ENCODE results near the gene ADGRV1.

ADGRV1 gene

DNA sequence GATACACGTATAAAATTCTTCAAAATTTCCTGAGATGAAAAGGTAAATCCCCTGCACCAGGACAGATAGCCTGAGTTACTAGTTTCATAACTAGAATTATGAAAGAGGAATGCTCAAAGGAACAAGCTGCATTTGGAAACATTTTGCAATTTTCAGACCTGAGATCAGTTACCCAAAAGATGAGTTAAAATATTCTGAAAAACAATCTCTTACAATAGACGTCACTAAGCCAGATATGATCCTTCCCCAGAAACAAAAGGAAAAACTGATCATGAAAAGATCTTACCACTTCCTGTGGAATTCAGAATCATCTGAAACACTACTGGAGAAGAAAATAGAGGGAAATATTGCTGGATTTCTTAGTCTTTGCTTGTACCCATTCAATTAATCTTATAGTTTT, 619.9 kb downstream of the ADGRV1 start:
- H3K36me3 Mint-ChIP-seq (ENCODE audit: low read depth) = no peaks in the 10 kb centered on the region
- H3K27me3 Mint-ChIP-seq (ENCODE audit: low read depth) = no peaks in the 10 kb centered on the region
- H3K4me1 Mint-ChIP-seq = peaks cover 25% of the 10 kb centered on the region
- peak overlapping the region in 2 of 3 experiments; percentile 26 to 32 for H3K27ac Mint-ChIP-seq
- no peaks in the 10 kb centered on the region for H3K9me3 Mint-ChIP-seq
- TF ChIP-seq, protein P1, sequence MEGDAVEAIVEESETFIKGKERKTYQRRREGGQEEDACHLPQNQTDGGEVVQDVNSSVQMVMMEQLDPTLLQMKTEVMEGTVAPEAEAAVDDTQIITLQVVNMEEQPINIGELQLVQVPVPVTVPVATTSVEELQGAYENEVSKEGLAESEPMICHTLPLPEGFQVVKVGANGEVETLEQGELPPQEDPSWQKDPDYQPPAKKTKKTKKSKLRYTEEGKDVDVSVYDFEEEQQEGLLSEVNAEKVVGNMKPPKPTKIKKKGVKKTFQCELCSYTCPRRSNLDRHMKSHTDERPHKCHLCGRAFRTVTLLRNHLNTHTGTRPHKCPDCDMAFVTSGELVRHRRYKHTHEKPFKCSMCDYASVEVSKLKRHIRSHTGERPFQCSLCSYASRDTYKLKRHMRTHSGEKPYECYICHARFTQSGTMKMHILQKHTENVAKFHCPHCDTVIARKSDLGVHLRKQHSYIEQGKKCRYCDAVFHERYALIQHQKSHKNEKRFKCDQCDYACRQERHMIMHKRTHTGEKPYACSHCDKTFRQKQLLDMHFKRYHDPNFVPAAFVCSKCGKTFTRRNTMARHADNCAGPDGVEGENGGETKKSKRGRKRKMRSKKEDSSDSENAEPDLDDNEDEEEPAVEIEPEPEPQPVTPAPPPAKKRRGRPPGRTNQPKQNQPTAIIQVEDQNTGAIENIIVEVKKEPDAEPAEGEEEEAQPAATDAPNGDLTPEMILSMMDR (IDR thresholded peaks at IDR 0.05; ENCODE audit: unreplicated experiment in 3 of 3) = no peak
- no peak overlapping the region for H3K4me3 Mint-ChIP-seq

DNA sequence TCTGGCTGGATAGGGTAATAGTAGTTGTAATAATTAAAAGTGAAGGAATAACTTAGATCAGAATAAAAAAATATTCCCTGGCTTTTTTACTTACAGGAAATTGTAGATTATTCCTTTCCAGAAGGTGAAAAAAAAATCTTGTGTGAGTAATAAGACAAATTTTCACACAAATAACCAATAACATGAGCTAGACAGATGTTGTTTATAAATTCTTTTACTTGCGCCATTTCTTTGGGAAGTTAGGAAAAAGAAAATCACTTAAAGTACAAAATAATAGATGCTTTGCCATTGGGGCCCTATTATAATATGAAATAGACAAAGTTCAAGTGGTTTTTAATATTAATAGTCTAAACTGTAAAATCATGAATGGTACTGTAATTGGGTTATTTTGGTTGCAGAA, 620.4 kb downstream of the ADGRV1 start:
- Mint-ChIP-seq H3K4me1 (peaks cover 25% of the 10 kb centered on the region), H3K4me3 (no peak overlapping the region), H3K27ac (no peak overlapping the region), H3K27me3 (ENCODE audit: low read depth) (no peaks in the 10 kb centered on the region), H3K36me3 (ENCODE audit: low read depth) (no peaks in the 10 kb centered on the region), H3K9me3 (no peaks in the 10 kb centered on the region)
- TF ChIP-seq, protein P1 (IDR thresholded peaks at IDR 0.05; ENCODE audit: unreplicated experiment in 3 of 3) = no peak

DNA sequence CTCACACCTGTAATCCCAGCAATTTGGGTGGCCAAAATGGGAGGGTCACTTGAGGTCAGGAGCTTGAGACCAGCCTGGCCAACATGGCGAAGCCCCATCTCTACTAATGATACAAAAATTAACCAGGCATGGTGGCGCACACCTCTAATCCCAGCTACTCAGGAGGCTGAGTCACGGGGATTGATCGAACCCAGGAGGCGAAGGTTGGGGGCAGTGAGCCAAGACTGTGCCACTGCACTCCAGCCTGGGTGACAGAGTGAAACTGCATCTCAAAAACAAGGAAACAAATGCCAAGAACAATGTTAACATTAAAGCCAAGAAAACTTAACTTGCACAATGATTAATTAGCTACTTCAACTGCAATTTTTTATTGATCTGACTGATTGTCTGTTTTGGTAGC, 621.9 kb downstream of the ADGRV1 start:
- Mint-ChIP-seq H3K27me3 (ENCODE audit: low read depth) (no peaks in the 10 kb centered on the region), H3K4me1 (peaks cover 15% of the 10 kb centered on the region), H3K4me3 (no peak overlapping the region), H3K9me3 (no peaks in the 10 kb centered on the region), H3K36me3 (ENCODE audit: low read depth) (no peaks in the 10 kb centered on the region), H3K27ac (no peak overlapping the region)
- TF ChIP-seq, protein P1 (IDR thresholded peaks at IDR 0.05; ENCODE audit: unreplicated experiment in 3 of 3) = no peak

DNA sequence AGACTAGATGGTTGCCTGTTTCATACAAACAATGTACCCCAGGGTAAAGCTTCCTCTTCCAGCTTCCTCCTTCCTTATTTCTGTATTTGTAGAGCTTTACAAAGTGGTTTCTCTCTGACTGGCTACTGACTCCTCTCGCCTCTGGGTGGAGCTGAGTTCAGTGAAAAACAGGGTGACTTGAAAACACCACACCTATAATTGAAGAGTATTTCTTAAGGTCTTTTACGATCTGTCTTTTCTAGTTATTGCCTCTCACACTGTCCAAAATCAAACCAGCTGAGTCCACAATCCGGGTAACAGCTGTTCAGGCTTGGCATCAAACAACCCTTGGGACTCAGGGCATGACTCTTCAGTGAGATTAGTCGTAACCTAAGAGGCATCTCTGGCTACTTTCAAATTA, 624.2 kb downstream of the ADGRV1 start:
- TF ChIP-seq, protein P1 (IDR thresholded peaks at IDR 0.05; ENCODE audit: unreplicated experiment in 3 of 3) = no peak
- H3K4me1 Mint-ChIP-seq = no peaks in the 10 kb centered on the region
- no peak overlapping the region for H3K4me3 Mint-ChIP-seq
- H3K9me3 Mint-ChIP-seq = no peaks in the 10 kb centered on the region
- no peaks in the 10 kb centered on the region for H3K27me3 Mint-ChIP-seq (ENCODE audit: low read depth)
- no peaks in the 10 kb centered on the region for H3K36me3 Mint-ChIP-seq (ENCODE audit: low read depth)
- H3K27ac Mint-ChIP-seq = no peak overlapping the region

DNA sequence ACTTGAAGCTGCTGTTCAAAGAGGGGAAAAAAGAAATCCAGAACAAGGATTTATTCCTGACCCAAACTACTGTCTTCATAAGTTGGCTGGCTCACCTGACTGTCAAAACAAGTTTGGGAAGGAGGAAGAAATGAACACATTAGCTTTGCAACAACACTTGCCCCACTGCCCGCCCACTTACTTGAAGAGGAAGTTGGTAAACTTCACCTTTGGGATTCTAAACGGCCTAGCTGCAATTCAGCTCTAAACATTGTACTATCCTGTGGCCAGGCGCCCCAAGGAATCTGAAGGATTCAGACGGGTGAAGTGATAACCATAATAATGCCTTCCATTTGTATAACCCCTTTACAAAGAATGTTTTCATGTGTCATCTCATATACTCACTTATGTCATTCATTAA, 625.1 kb downstream of the ADGRV1 start:
- H3K27ac Mint-ChIP-seq = no peak overlapping the region
- TF ChIP-seq, protein P1 (IDR thresholded peaks at IDR 0.05; ENCODE audit: unreplicated experiment in 3 of 3) = no peak
- H3K36me3 Mint-ChIP-seq (ENCODE audit: low read depth) = no peaks in the 10 kb centered on the region
- H3K27me3 Mint-ChIP-seq (ENCODE audit: low read depth) = no peaks in the 10 kb centered on the region
- H3K4me3 Mint-ChIP-seq = no peak overlapping the region
- H3K9me3 Mint-ChIP-seq = no peaks in the 10 kb centered on the region
- no peaks in the 10 kb centered on the region for H3K4me1 Mint-ChIP-seq

DNA sequence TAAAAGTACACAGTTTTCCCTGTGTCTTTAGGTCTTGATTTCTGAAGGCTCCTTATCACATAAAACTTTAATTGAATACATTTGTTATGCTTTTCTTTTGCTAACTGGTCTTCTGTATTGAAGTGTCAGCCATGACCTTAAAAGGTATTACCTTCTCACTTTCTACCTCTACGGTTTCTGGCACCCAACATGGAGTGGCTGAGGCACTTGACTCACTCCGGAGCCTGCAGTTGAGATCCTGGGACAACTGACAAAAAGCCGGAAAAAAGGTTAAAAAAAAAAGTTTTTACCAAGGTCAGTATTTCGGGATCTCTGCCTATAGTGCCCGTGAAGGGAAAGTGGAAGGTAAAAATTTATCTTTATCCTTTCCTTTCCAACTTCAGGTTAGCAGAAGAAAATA, 627.5 kb downstream of the ADGRV1 start:
- TF ChIP-seq, protein P1 (IDR thresholded peaks at IDR 0.05; ENCODE audit: unreplicated experiment in 3 of 3) = no peak
- H3K27me3 Mint-ChIP-seq (ENCODE audit: low read depth) = no peaks in the 10 kb centered on the region
- H3K36me3 Mint-ChIP-seq (ENCODE audit: low read depth) = no peaks in the 10 kb centered on the region
- peaks cover 10% of the 10 kb centered on the region for H3K4me1 Mint-ChIP-seq
- H3K9me3 Mint-ChIP-seq = no peaks in the 10 kb centered on the region
- H3K27ac Mint-ChIP-seq = no peak overlapping the region
- no peak overlapping the region for H3K4me3 Mint-ChIP-seq
